GM23338 (cell line): ENCODE data around the gene ZNF468. TPM values are rescaled to one million over a fixed set of nuclear protein-coding genes. Genes with fewer than 3 reads are reported as not detected.

Source experiments
- ATAC-seq: fragments of 200-7000 bp; cut with Tn5 transposase; 3 replicates; pipeline ENCODE4 v1.9.1; 2020
- DNase-seq: peaks from one replicate; pipeline ENCODE4 v3.0.0-alpha.2; 2015; ENCODE audit warnings: low spot score
- H2AFZ ChIP-seq: fragments of 200-600 bp; sonication (generic); 2 replicates; pipeline ENCODE4 v1.8.0; 2016; ENCODE audit warnings: antibody characterized with exemption, mild to moderate bottlenecking, moderate library complexity
- H3F3A ChIP-seq: fragments of 200-600 bp; sonication (generic); replicated peaks from 2 replicates; pipeline ENCODE4 v1.8.0; 2017; ENCODE audit warnings: antibody characterized with exemption, mixed run types, low read depth
- H3K27ac ChIP-seq: fragments of 200-600 bp; sonication (generic); 2 replicates; pipeline ENCODE4 v1.6.1; 2016; ENCODE audit warnings: low read depth
- H3K27me3 ChIP-seq: fragments of 200-600 bp; sonication (generic); 2 replicates; pipeline ENCODE4 v1.8.0; 2016; ENCODE audit warnings: mild to moderate bottlenecking, mixed run types, moderate library complexity; ENCODE audit not compliant: insufficient read depth
- H3K36me3 ChIP-seq: fragments of 200-600 bp; sonication (generic); 2 replicates; pipeline ENCODE4 v1.8.0; 2016; ENCODE audit warnings: mild to moderate bottlenecking; ENCODE audit not compliant: insufficient read depth
- H3K4me1 ChIP-seq: fragments of 200-600 bp; sonication (generic); 2 replicates; pipeline ENCODE4 v1.8.0; 2016; ENCODE audit warnings: mild to moderate bottlenecking, moderate library complexity; ENCODE audit not compliant: insufficient read depth
- H3K4me2 ChIP-seq: fragments of 200-600 bp; sonication (generic); 2 replicates; pipeline ENCODE4 v1.7.1; 2017; ENCODE audit warnings: mixed run types
- H3K4me3 ChIP-seq: fragments of 200-600 bp; sonication (generic); 2 replicates; pipeline ENCODE4 v1.6.1; 2016; ENCODE audit warnings: mixed run types
- H3K79me2 ChIP-seq: fragments of 200-600 bp; sonication (generic); replicated peaks from 2 replicates; pipeline ENCODE4 v1.8.0; 2017; ENCODE audit warnings: mild to moderate bottlenecking; ENCODE audit not compliant: insufficient read depth
- H3K9me2 ChIP-seq: fragments of 200-600 bp; sonication (generic); 2 replicates; pipeline ENCODE4 v1.8.0; 2017; ENCODE audit not compliant: insufficient read depth
- H4K20me1 ChIP-seq: fragments of 200-600 bp; sonication (generic); replicated peaks from 2 replicates; pipeline ENCODE4 v1.8.0; 2017; ENCODE audit warnings: mild to moderate bottlenecking; ENCODE audit not compliant: insufficient read depth
- H3K27ac Mint-ChIP-seq: 2 replicates; pipeline ENCODE4 v1.8.0; 2020; ENCODE audit warnings: inconsistent platforms, mild to moderate bottlenecking, moderate library complexity, mixed read lengths
- H3K27me3 Mint-ChIP-seq: 3 replicates; pipeline ENCODE4 v1.8.0; 2022; ENCODE audit warnings: low read depth, mild to moderate bottlenecking, moderate library complexity, mixed read lengths, inconsistent platforms; ENCODE audit not compliant: insufficient read depth, poor library complexity
- H3K36me3 Mint-ChIP-seq: 3 replicates; pipeline ENCODE4 v1.8.0; 2021; ENCODE audit warnings: low read depth, mild to moderate bottlenecking, inconsistent platforms, moderate library complexity, mixed read lengths
- H3K4me1 Mint-ChIP-seq: 3 replicates; pipeline ENCODE4 v1.8.0; 2020; ENCODE audit warnings: mild to moderate bottlenecking, inconsistent platforms, mixed read lengths
- H3K4me3 Mint-ChIP-seq: 3 replicates; pipeline ENCODE4 v1.8.0; 2021; ENCODE audit warnings: moderate library complexity, mild to moderate bottlenecking, inconsistent platforms, mixed read lengths
- H3K9me3 Mint-ChIP-seq: 3 replicates; pipeline ENCODE4 v1.8.0; 2020; ENCODE audit warnings: moderate library complexity, mild to moderate bottlenecking, inconsistent platforms, mixed read lengths
- CREB1 ChIP-seq: fragments of 250-450 bp; sonication (Bioruptor Pico); IDR thresholded peaks from 2 replicates; pipeline ENCODE4 v1.5.0; 2020; ENCODE audit warnings: low read depth, mild to moderate bottlenecking, moderate library complexity
- CTCF ChIP-seq, 2 experiments: fragments of 200-600 bp in 1 of 2; sonication (generic) in 1 of 2; conservative IDR thresholded peaks; 2 replicates each; pipeline versions ENCODE4 v1.5.1 to v1.6.1; 2016 to 2017; ENCODE audit warnings: antibody characterized with exemption in 2 of 2, low read depth in 2 of 2, mild to moderate bottlenecking in 2 of 2, moderate library complexity in 1 of 2
- ETS1 ChIP-seq: IDR thresholded peaks from 2 replicates; pipeline ENCODE4 v1.6.1; 2016; ENCODE audit warnings: antibody characterized with exemption
- EZH2 ChIP-seq: fragments of 200-600 bp; sonication (generic); IDR thresholded peaks from one replicate; pipeline ENCODE4 v1.8.0; 2017; ENCODE audit warnings: antibody characterized with exemption, mild to moderate bottlenecking, low read depth; ENCODE audit not compliant: unreplicated experiment
- EZH2phosphoT487 ChIP-seq: fragments of 200-600 bp; sonication (generic); IDR thresholded peaks from one replicate; pipeline ENCODE4 v1.8.1; 2018; ENCODE audit warnings: antibody characterized with exemption; ENCODE audit not compliant: unreplicated experiment
- JUNB ChIP-seq: IDR thresholded peaks from one replicate; pipeline ENCODE4 v1.6.1; 2016; ENCODE audit warnings: antibody characterized with exemption; ENCODE audit not compliant: unreplicated experiment
- NANOG ChIP-seq: IDR thresholded peaks from 2 replicates; pipeline ENCODE4 v1.6.1; 2016; ENCODE audit warnings: antibody characterized with exemption, borderline replicate concordance
- POLR2AphosphoS5 ChIP-seq: IDR thresholded peaks from 2 replicates; pipeline ENCODE4 v1.6.1; 2016; ENCODE audit warnings: antibody characterized with exemption, low read depth
- REST ChIP-seq: IDR thresholded peaks from one replicate; pipeline ENCODE4 v1.6.1; 2018; ENCODE audit warnings: antibody characterized with exemption; ENCODE audit not compliant: unreplicated experiment
- STAT1 ChIP-seq: IDR thresholded peaks from one replicate; pipeline ENCODE4 v1.6.1; 2016; ENCODE audit warnings: antibody characterized with exemption; ENCODE audit not compliant: unreplicated experiment
- ZNF114 ChIP-seq: fragments of 250-450 bp; sonication (Bioruptor Pico); IDR thresholded peaks from 2 replicates; pipeline ENCODE4 v1.5.0; 2020; ENCODE audit warnings: mild to moderate bottlenecking, moderate library complexity
- ZNF331 ChIP-seq: fragments of 250-450 bp; sonication (Bioruptor Pico); IDR thresholded peaks from 2 replicates; pipeline ENCODE4 v1.5.0; 2020; ENCODE audit warnings: low read depth, mild to moderate bottlenecking, moderate library complexity
- ZNF462 ChIP-seq: fragments of 250-450 bp; sonication (Bioruptor Pico); IDR thresholded peaks from 2 replicates; pipeline ENCODE4 v1.5.0; 2020; ENCODE audit warnings: mild to moderate bottlenecking, moderate library complexity
- polyA plus RNA-seq: library from polyadenylated mRNA; unstranded; fragments of >200 nt; fragmentation: Nextera tagmentation; extraction: Ambion mirVana; gene quantifications from 2 replicates; pipeline ENCODE4 v1.2.1, GENCODE V29; 2016
- total RNA-seq: library from RNA; depleted of rRNA; stranded (reverse); fragments of >200 nt; shearing (Covaris generic); gene quantifications from 2 replicates; pipeline ENCODE4 v1.2.3, GENCODE V29; 2014

The ZNF468 gene
- total and polyA plus RNA-seq, 2 experiments from 2014 or later = 11.8 to 34.9 TPM

- DNase-seq (no peak), ATAC-seq (no peak)
- Histone ChIP-seq H3K27ac (no peak overlapping the region), H3K9me2 (no peaks in the 10 kb centered on the region), H3K79me2 (peaks cover 28% of the 10 kb centered on the region), H4K20me1 (peaks cover 17% of the 10 kb centered on the region; the same call in 1 of the 2 replicates), H3K27me3 (no peaks in the 10 kb centered on the region), H3K36me3 (peaks cover 52% of the 10 kb centered on the region), H3K4me2 (no peak overlapping the region), H3F3A (0 out of 2 replicates have a peak, but pooled peaks cover 2% of the 10 kb centered on the region), H3K4me3 (no peak overlapping the region), H3K4me1 (no peaks in the 10 kb centered on the region), H2AFZ (no peak overlapping the region)
- H3K36me3 Mint-ChIP-seq = peaks cover 78% of the 10 kb centered on the region
- peaks cover 4% of the 10 kb centered on the region; the same call in 2 of the 3 replicates for H3K4me1 Mint-ChIP-seq
- H3K9me3 Mint-ChIP-seq = no peaks in the 10 kb centered on the region; the same call in 2 of the 3 replicates
- TF ChIP-seq REST = no peak
- TF ChIP-seq ZNF462 (CRISPR knock-in tag) = no peak
- no peak for TF ChIP-seq ZNF331 (CRISPR knock-in tag)
- TF ChIP-seq EZH2 = no peak
- TF ChIP-seq POLR2AphosphoS5 = no peak
- no peak for TF ChIP-seq ETS1
- TF ChIP-seq EZH2phosphoT487 = no peak
- no peak for TF ChIP-seq NANOG
- no peak for TF ChIP-seq ZNF114 (CRISPR knock-in tag)
- no peak for TF ChIP-seq JUNB
- no peak for TF ChIP-seq STAT1
- TF ChIP-seq CREB1 (CRISPR knock-in tag) = no peak
- no peak for TF ChIP-seq CTCF (conservative IDR thresholded peaks at IDR 0.05; ENCODE audit: low read depth in 2 of 2)
- no peak overlapping the region for H3K4me3 Mint-ChIP-seq
- H3K27ac Mint-ChIP-seq = no peak overlapping the region
- no peaks in the 10 kb centered on the region for H3K27me3 Mint-ChIP-seq
Measured at GRCh38 chr19:52889931-52890330, 32.5 kb upstream of the ZNF468 start.
